B cell (primary cell): ENCODE results near the gene PLEKHO1. TPM values are rescaled to one million over a fixed set of nuclear protein-coding genes. Genes with fewer than 3 reads are reported as not detected.

Source experiments
- ATAC-seq: fragments of 200-7000 bp; cut with Tn5 transposase; one replicate; pipeline ENCODE4 v1.10.0; 2021; ENCODE audit warnings: low read depth, mild to moderate bottlenecking, moderate number of reproducible peaks, moderate library complexity
- CTCF ChIA-PET: fragments of 350-600 bp; sonication (Branson Sonifier 250); formaldehyde crosslinking; loops from one replicate; lab custom pipeline; 2021; ENCODE audit warnings: antibody characterized with exemption, inconsistent platforms; lab: Charles Lee
- POLR2A ChIA-PET: fragments of 350-600 bp; sonication (Branson Sonifier 250); formaldehyde crosslinking; loops from one replicate; lab custom pipeline; 2021; ENCODE audit warnings: antibody characterized with exemption; lab: Charles Lee
- DNase-seq: peaks from one replicate; pipeline ENCODE4 v3.0.0; 2013
- H2AFZ ChIP-seq: 2 replicates; pipeline ENCODE4 v1.6.1; 2012; ENCODE audit warnings: mild to moderate bottlenecking, low read depth, low read length; ENCODE audit not compliant: insufficient read depth, poor library complexity, severe bottlenecking
- H3K27ac ChIP-seq, 2 donors: 1 replicate in 1 of 2; 2 replicates in 1 of 2; pipeline ENCODE4 v1.5.1; 2012 to 2013; ENCODE audit warnings: low read length in 2 of 2, mild to moderate bottlenecking in 2 of 2, moderate library complexity in 1 of 2
- H3K27me3 ChIP-seq, 4 experiments: fragments of 200-600 bp in 1 of 4; sonication (generic) in 1 of 4; replicated peaks in 1 of 4; 1 replicate in 2 of 4; 2 replicates in 2 of 4; pipeline versions ENCODE4 v1.6.1 to v1.7.0; 2013 to 2016; ENCODE audit warnings: low read length in 3 of 4, mild to moderate bottlenecking in 2 of 4, mixed read lengths in 1 of 4, moderate library complexity in 1 of 4; ENCODE audit not compliant: insufficient read depth in 4 of 4, control insufficient read depth in 3 of 4; ENCODE audit errors: control extremely low read depth in 1 of 4
- H3K36me3 ChIP-seq, 2 experiments: replicated peaks in 1 of 2; 1 replicate in 1 of 2; 2 replicates in 1 of 2; pipeline versions ENCODE4 v1.6.1 to v1.7.1; 2013; ENCODE audit warnings: low read length in 1 of 2; ENCODE audit not compliant: insufficient read depth in 2 of 2, control insufficient read depth in 1 of 2; ENCODE audit errors: control extremely low read depth in 1 of 2, extremely low read depth in 1 of 2
- H3K4me1 ChIP-seq, 2 donors: fragments of 200-600 bp in 1 of 2; sonication (generic) in 1 of 2; 1 replicate in 1 of 2; 2 replicates in 1 of 2; pipeline versions ENCODE4 v1.5.1 to v1.6.1; 2013 to 2017; ENCODE audit warnings: low read length in 2 of 2; ENCODE audit not compliant: control insufficient read depth in 2 of 2, insufficient read depth in 2 of 2
- H3K4me2 ChIP-seq: replicated peaks from 2 replicates; pipeline ENCODE3; 2012; ENCODE audit warnings: mild to moderate bottlenecking, low read depth, low read length; ENCODE audit not compliant: poor library complexity, severe bottlenecking
- H3K4me3 ChIP-seq, 5 experiments: fragments of 200-600 bp in 1 of 5; sonication (generic) in 1 of 5; 1 replicate in 3 of 5; 2 replicates in 2 of 5; pipeline versions ENCODE4 v1.5.1 to v1.7.0; 2011 to 2016; ENCODE audit warnings: low read length in 4 of 5, mild to moderate bottlenecking in 4 of 5, low read depth in 2 of 5, control low read depth in 1 of 5, moderate library complexity in 1 of 5; ENCODE audit not compliant: insufficient read depth in 1 of 5; ENCODE audit errors: control extremely low read depth in 1 of 5, extremely low read depth in 1 of 5
- H3K79me2 ChIP-seq: fragments of 200-600 bp; sonication (generic); one replicate; pipeline ENCODE4 v1.6.0; 2016; ENCODE audit warnings: low read length; ENCODE audit not compliant: control insufficient read depth, insufficient read depth
- H3K9ac ChIP-seq: fragments of 200-600 bp; sonication (generic); 2 replicates; pipeline ENCODE4 v1.6.1; 2017; ENCODE audit warnings: mild to moderate bottlenecking, low read length, moderate library complexity
- H3K9me3 ChIP-seq, 3 donors: one replicate each; pipeline versions ENCODE4 v1.6.1 to v1.7.1; 2013; ENCODE audit warnings: low read length in 2 of 3; ENCODE audit not compliant: control insufficient read depth in 2 of 3, insufficient read depth in 1 of 3; ENCODE audit errors: control extremely low read depth in 1 of 3
- H4K20me1 ChIP-seq: 2 replicates; pipeline ENCODE4 v1.6.0; 2012; ENCODE audit warnings: mild to moderate bottlenecking, low read length; ENCODE audit not compliant: insufficient read depth, control insufficient read depth, poor library complexity, severe bottlenecking
- H3K27ac Mint-ChIP-seq: one replicate; pipeline ENCODE4 v1.8.0; 2021; ENCODE audit warnings: mixed read lengths
- H3K27me3 Mint-ChIP-seq: one replicate; pipeline ENCODE4 v1.8.0; 2021; ENCODE audit warnings: mixed read lengths
- H3K4me1 Mint-ChIP-seq: one replicate; pipeline ENCODE4 v1.8.0; 2021; ENCODE audit warnings: mixed read lengths
- H3K4me3 Mint-ChIP-seq: one replicate; pipeline ENCODE4 v1.8.0; 2021; ENCODE audit warnings: mixed read lengths
- H3K9me3 Mint-ChIP-seq: one replicate; pipeline ENCODE4 v1.8.0; 2022; ENCODE audit warnings: mixed read lengths; ENCODE audit not compliant: insufficient read depth
- CTCF ChIP-seq: fragments of 200-600 bp; IDR thresholded peaks from one replicate; pipeline ENCODE4 v1.8.0; 2022; ENCODE audit warnings: antibody characterized with exemption, mild to moderate bottlenecking
- EZH2 ChIP-seq: IDR thresholded peaks from 2 replicates; pipeline ENCODE4 v1.6.1; 2012; ENCODE audit warnings: borderline replicate concordance, low read depth, mild to moderate bottlenecking, moderate library complexity, low read length; ENCODE audit not compliant: insufficient read depth, poor library complexity, severe bottlenecking
- WGBS: methylation state at CpG from one replicate; pipeline ENCODE4 v1.1.5; 2013; ENCODE audit warnings: missing lambda C conversion rate; ENCODE audit not compliant: insufficient coverage; 5-methylcytosine and 5-hydroxymethylcytosine counted together
- intact Hi-C: fragments of 100-400 bp; cut with micrococcal nuclease; formaldehyde crosslinking; loops from one replicate; pipeline ENCODE4 v1.10.0; 2022
- polyA plus RNA-seq: library from polyadenylated mRNA; depleted of rRNA; stranded (reverse); fragments of >200 nt; gene quantifications from 2 replicates; pipeline ENCODE4 v1.2.3, GENCODE V29; 2012
- total RNA-seq, 2 donors: library from RNA; stranded (reverse); fragments of 120-200 nt in 1 of 2; gene quantifications; 1 replicate in 1 of 2; 2 replicates in 1 of 2; pipeline versions ENCODE4 v1.2.3 to v1.2.4, GENCODE V29; 2013 to 2022

PLEKHO1 gene
- total and polyA plus RNA-seq, 2 donors (not counting 1 experiment from before 2014, with no cell fraction given), result 129 to 186 TPM

- Histone ChIP-seq H3K4me3 (no peak overlapping the region), H3K9ac (no peak overlapping the region), H3K79me2 (peaks cover 3% of the 10 kb centered on the region), H3K4me1 (peaks cover 27 to 35% of the 10 kb centered on the region in 2 donors), H3K36me3 (peaks cover 0 to 4% of the 10 kb centered on the region in 2 experiments), H4K20me1 (no peaks in the 10 kb centered on the region), H3K27me3 (no peaks in the 10 kb centered on the region), H2AFZ (no peak overlapping the region), H3K27ac (no peak overlapping the region), H3K4me2 (no peak overlapping the region), H3K9me3 (no peaks in the 10 kb centered on the region)
- 0% methylated on average over 2 of the region's 6 CpGs for WGBS
- Mint-ChIP-seq H3K4me1 (peaks cover 29% of the 10 kb centered on the region), H3K27ac (no peak overlapping the region), H3K4me3 (no peak overlapping the region), H3K9me3 (no peaks in the 10 kb centered on the region), H3K27me3 (no peaks in the 10 kb centered on the region)
- ChIA-PET CTCF (interaction anchor here (0.6 to 23.1 kb wide), 18 partner anchors 9 to 207 kb away, joined by 3 to 637 read pairs (median 4); partner anchors contain the start of genes PLEKHO1 and VPS45), POLR2A (interaction anchor here (1.1 to 1.5 kb wide), 4 partner anchors 9 to 95 kb away, joined by 4 to 8 read pairs (median 7); partner anchors contain the start of gene PLEKHO1)
- DNase-seq, result peak; percentile 68
- peak; percentile 59 for ATAC-seq
- intact Hi-C loops, result loop anchor here (1.0 kb wide), 2 partner anchors 96 to 207 kb away; no protein-coding TSS in a partner anchor
- TF ChIP-seq EZH2 (no peak), CTCF (peak; percentile 58)
These were observed 19.4 kb downstream of the PLEKHO1 start for GRCh38 chr1:150168960-150169601.

GRCh38 chr1:150171801-150172200 is 22.1 kb downstream of the PLEKHO1 start:
- H3K9me3 Mint-ChIP-seq, result no peaks in the 10 kb centered on the region
- Histone ChIP-seq H3K9ac (no peak overlapping the region), H3K4me2 (no peak overlapping the region), H2AFZ (no peak overlapping the region), H3K79me2 (peaks cover 3% of the 10 kb centered on the region), H3K9me3 (no peaks in the 10 kb centered on the region), H3K27ac (no peak overlapping the region), H4K20me1 (no peaks in the 10 kb centered on the region), H3K36me3 (peaks cover 0 to 4% of the 10 kb centered on the region in 2 experiments), H3K4me1 (peaks cover 5 to 8% of the 10 kb centered on the region in 2 donors), H3K4me3 (no peak overlapping the region), H3K27me3 (no peaks in the 10 kb centered on the region)
- TF ChIP-seq EZH2 (no peak), CTCF (no peak)
- H3K4me1 Mint-ChIP-seq, result peaks cover 5% of the 10 kb centered on the region
- no peak overlapping the region for H3K27ac Mint-ChIP-seq
- intact Hi-C loops, result no loop called here
- H3K27me3 Mint-ChIP-seq, result no peaks in the 10 kb centered on the region
- H3K4me3 Mint-ChIP-seq, result no peak overlapping the region
- CTCF ChIA-PET, result interaction anchor here (0.6 to 23.1 kb wide), 6 partner anchors 10 to 211 kb away, joined by 3 to 637 read pairs (median 6); partner anchors contain the start of gene VPS45
- ATAC-seq (no peak), DNase-seq (no peak)
- 100% methylated on average over 2 of the region's 2 CpGs for WGBS
- POLR2A ChIA-PET, result interaction anchor here (0.7 kb wide), 1 partner anchor 393 kb away, joined by 3 read pairs; no protein-coding TSS in a partner anchor
